ENCODE measurements around the gene DCTPP1. TPM values are rescaled to one million over a fixed set of nuclear protein-coding genes. Genes with fewer than 3 reads are reported as not detected.

DCTPP1 gene
- total and polyA plus RNA-seq, 2 of the 13 experiments (the other 11 are each of a cell fraction or from before 2014, with no cell fraction given) = 54.8 to 74.4 TPM

- no peak; the same call in 1 of the 2 replicates for TF ChIP-seq ATF3 (CRISPR knock-in tag; IDR thresholded peaks at IDR 0.05)
- TF ChIP-seq ZNF446 (CRISPR knock-in tag; IDR thresholded peaks at IDR 0.05) = peak; percentile 91
- no peak for TF ChIP-seq TRIM22 (IDR thresholded peaks at IDR 0.05)
- peak; percentile 79 for TF ChIP-seq ZNF33B (CRISPR knock-in tag; IDR thresholded peaks at IDR 0.05)
- peak; percentile 62; the same call in 1 of the 2 replicates for TF ChIP-seq DMAP1 (CRISPR knock-in tag; IDR thresholded peaks at IDR 0.05)
- TF ChIP-seq RXRB (CRISPR knock-in tag; IDR thresholded peaks at IDR 0.05; ENCODE audit: borderline replicate concordance) = peak; percentile 60
- 0 out of 2 replicates have a peak, but pooled peaks have one; percentile 49 for TF ChIP-seq PRDM4 (CRISPR knock-in tag; IDR thresholded peaks at IDR 0.05; ENCODE audit: borderline replicate concordance)
- peak; percentile 59 for TF ChIP-seq MNT (IDR thresholded peaks at IDR 0.05)
- no peak; the same call in 1 of the 2 replicates for TF ChIP-seq E2F5 (CRISPR knock-in tag; conservative IDR thresholded peaks at IDR 0.05)
- TF ChIP-seq ATF4 (CRISPR knock-in tag; IDR thresholded peaks at IDR 0.05) = peak in 1 of 2 experiments; percentile 27; a peak in 1 of 4 replicates
- TF ChIP-seq HOXA7 (CRISPR knock-in tag; IDR thresholded peaks at IDR 0.05) = no peak
- no peak for TF ChIP-seq MYPOP (CRISPR knock-in tag; IDR thresholded peaks at IDR 0.05)
- no peak for TF ChIP-seq FUBP1 (CRISPR knock-in tag; IDR thresholded peaks at IDR 0.05; ENCODE audit: borderline replicate concordance)
- peak; percentile 58 for TF ChIP-seq SMAD3 (CRISPR knock-in tag; IDR thresholded peaks at IDR 0.05)
Measured at GRCh38 chr16:30395155-30395991, 34.5 kb downstream of the DCTPP1 start, which contains the start of gene ZNF48 (continued).

Data from HepG2 (cell line).